ENCODE data around the gene HMGXB4. TPM values are rescaled to one million over a fixed set of nuclear protein-coding genes. Genes with fewer than 3 reads are reported as not detected.

HMGXB4 gene
- total and polyA plus RNA-seq, 2 of the 13 experiments (the other 11 are each of a cell fraction or from before 2014, with no cell fraction given) = 13.9 to 16.3 TPM

DNA sequence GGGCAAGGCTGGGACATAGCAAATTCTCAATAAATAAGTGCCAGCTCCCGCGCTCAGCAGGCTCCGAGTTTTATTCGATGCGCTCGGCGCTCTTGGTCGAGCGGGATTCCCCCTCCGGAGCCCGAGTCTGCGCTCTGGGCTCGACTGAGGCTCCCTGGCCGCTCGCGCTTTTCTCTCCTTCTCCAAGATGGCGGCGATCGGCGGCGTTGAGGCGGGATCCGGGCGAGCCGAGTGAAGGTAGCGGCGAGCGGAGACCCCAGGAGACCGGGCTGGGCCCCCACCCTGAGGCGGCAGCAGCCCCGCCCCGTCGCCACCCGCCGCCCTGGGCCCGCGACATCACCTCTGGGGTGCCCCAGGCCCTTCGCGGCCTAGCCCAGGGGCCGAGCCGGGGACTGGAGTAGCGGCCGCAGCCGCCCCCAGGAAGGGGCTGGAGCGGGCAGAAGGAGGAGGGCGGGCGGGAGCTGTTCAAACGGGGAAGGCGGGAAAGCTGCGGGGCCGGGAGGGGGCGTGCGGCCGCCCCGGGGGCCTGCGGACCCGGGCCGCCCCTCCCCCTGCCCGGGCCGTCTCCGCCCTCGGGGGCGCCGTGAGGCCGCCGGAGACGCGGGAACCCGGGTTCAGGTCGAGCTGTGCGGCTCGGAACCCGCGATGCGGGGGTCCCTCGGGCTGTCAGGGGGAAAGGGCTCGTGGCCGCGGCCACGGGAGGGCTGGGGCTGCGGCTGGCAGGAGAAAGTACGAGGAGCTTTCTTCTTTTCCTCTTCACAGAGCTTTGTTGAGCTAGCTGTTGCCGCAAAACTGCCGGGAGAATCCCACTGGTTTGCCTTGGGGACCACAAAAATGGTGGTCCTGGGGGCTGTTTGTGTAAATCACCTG is at the start of gene HMGXB4 (continued):
- TF ChIP-seq BCL3 (CRISPR knock-in tag; IDR thresholded peaks at IDR 0.05) = peak; percentile 96
- TF ChIP-seq BHLHE40 (IDR thresholded peaks at IDR 0.05; ENCODE audit: low read length) = peak; percentile 20; the same call in 1 of the 2 replicates
- TF ChIP-seq KLF6 (CRISPR knock-in tag; IDR thresholded peaks at IDR 0.05) = peak; percentile 83
- TF ChIP-seq ZNF781 (CRISPR knock-in tag; IDR thresholded peaks at IDR 0.05; ENCODE audit: borderline replicate concordance, not compliant biosample characterization) = no peak
- TF ChIP-seq, protein P1, sequence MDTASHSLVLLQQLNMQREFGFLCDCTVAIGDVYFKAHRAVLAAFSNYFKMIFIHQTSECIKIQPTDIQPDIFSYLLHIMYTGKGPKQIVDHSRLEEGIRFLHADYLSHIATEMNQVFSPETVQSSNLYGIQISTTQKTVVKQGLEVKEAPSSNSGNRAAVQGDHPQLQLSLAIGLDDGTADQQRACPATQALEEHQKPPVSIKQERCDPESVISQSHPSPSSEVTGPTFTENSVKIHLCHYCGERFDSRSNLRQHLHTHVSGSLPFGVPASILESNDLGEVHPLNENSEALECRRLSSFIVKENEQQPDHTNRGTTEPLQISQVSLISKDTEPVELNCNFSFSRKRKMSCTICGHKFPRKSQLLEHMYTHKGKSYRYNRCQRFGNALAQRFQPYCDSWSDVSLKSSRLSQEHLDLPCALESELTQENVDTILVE (CRISPR knock-in tag; IDR thresholded peaks at IDR 0.05) = peak; percentile 88; the same call in 1 of the 2 replicates
- TF ChIP-seq ATAD3A (CRISPR knock-in tag; IDR thresholded peaks at IDR 0.05) = no peak
- peak; percentile 52; the same call in 1 of the 2 replicates for TF ChIP-seq ZKSCAN8 (CRISPR knock-in tag; IDR thresholded peaks at IDR 0.05; ENCODE audit: borderline replicate concordance)
- TF ChIP-seq STAT6 (CRISPR knock-in tag; IDR thresholded peaks at IDR 0.05; ENCODE audit: borderline replicate concordance) = no peak
- peak; percentile 64 for TF ChIP-seq ERF (CRISPR knock-in tag; IDR thresholded peaks at IDR 0.05)
- peak; percentile 96 for TF ChIP-seq ZNF556 (CRISPR knock-in tag; IDR thresholded peaks at IDR 0.05; ENCODE audit: borderline replicate concordance)
- TF ChIP-seq ZNF30 (CRISPR knock-in tag; IDR thresholded peaks at IDR 0.05) = 0 out of 2 replicates have a peak, but pooled peaks have one; percentile 27
- TF ChIP-seq MEIS2 (CRISPR knock-in tag; IDR thresholded peaks at IDR 0.05) = peak; percentile 89
- TF ChIP-seq ZNF431 (CRISPR knock-in tag; IDR thresholded peaks at IDR 0.05; ENCODE audit: borderline replicate concordance, low read depth) = 0 out of 2 replicates have a peak, but pooled peaks have one; percentile 33
- peak; percentile 66; the same call in 1 of the 2 replicates for TF ChIP-seq CENPT (CRISPR knock-in tag; IDR thresholded peaks at IDR 0.05; ENCODE audit: low read depth)
- TF ChIP-seq ZNF367 (CRISPR knock-in tag; IDR thresholded peaks at IDR 0.05; ENCODE audit: borderline replicate concordance) = peak; percentile 6; the same call in 1 of the 2 replicates
- peak; percentile 85 for TF ChIP-seq ZNF883 (CRISPR knock-in tag; IDR thresholded peaks at IDR 0.05; ENCODE audit: not compliant biosample characterization)
- no peak for TF ChIP-seq IKZF1 (IDR thresholded peaks at IDR 0.05)
- 0 out of 2 replicates have a peak, but pooled peaks have one; percentile 51 for TF ChIP-seq ZNF230 (CRISPR knock-in tag; IDR thresholded peaks at IDR 0.05)
- peak; percentile 38; the same call in 1 of the 2 replicates for TF ChIP-seq ESRRA (CRISPR knock-in tag; IDR thresholded peaks at IDR 0.05; ENCODE audit: low read depth)
- peak; percentile 90 for TF ChIP-seq ZNF768 (CRISPR knock-in tag; IDR thresholded peaks at IDR 0.05)
- no peak for TF ChIP-seq SSRP1 (CRISPR knock-in tag; IDR thresholded peaks at IDR 0.05)
- TF ChIP-seq TGIF2 (CRISPR knock-in tag; IDR thresholded peaks at IDR 0.05) = peak; percentile 36; the same call in 1 of the 2 replicates
- peak; percentile 91 for TF ChIP-seq SRY (CRISPR knock-in tag; IDR thresholded peaks at IDR 0.05)
- peak; percentile 26; the same call in 1 of the 2 replicates for TF ChIP-seq HOXA5 (CRISPR knock-in tag; IDR thresholded peaks at IDR 0.05)
- TF ChIP-seq SP2 (CRISPR knock-in tag; IDR thresholded peaks at IDR 0.05) = peak; percentile 53; the same call in 1 of the 2 replicates
- peak; percentile 59; the same call in 1 of the 2 replicates for TF ChIP-seq MAX (IDR thresholded peaks at IDR 0.05)

Data from HepG2 (cell line).